Lower leg skin (tissue), 3 donors: ENCODE results near the gene ATP13A5.

Experiments used
- POLR2A ChIP-seq, 2 donors: fragments of 450-650 bp; IDR thresholded peaks; one replicate each; pipeline ENCODE4 v1.6.1; 2016 to 2017; ENCODE audit warnings: antibody characterized with exemption in 2 of 2, mild to moderate bottlenecking in 1 of 2, moderate library complexity in 1 of 2
- TF ChIP-seq, protein P1 (sequence below), 3 donors: fragments of 450-650 bp; IDR thresholded peaks; one replicate each; pipeline ENCODE4 v1.5.1; 2016; ENCODE audit warnings: antibody characterized with exemption in 3 of 3, mild to moderate bottlenecking in 3 of 3, moderate library complexity in 2 of 3

DNA sequence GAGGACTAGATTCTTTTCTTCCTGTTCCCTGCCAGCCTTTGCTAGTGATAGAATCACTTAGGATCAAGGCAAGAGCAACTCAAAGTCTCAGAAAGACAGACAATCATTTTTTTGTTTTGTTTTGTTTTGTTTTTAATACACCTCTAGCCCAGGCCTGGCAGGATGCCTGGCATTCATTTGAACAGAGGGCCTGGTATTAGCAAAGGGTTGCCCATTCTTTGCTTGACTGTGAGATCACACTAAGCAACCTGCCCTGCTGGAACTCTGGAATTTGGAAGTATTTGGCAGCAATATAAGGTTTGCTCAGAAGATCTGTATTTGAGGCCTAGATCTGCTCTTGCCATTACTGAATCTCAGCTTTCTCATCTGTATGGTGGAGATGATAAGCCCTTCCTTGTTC lies 21.8 kb upstream of the ATP13A5 start:
- TF ChIP-seq, protein P1, sequence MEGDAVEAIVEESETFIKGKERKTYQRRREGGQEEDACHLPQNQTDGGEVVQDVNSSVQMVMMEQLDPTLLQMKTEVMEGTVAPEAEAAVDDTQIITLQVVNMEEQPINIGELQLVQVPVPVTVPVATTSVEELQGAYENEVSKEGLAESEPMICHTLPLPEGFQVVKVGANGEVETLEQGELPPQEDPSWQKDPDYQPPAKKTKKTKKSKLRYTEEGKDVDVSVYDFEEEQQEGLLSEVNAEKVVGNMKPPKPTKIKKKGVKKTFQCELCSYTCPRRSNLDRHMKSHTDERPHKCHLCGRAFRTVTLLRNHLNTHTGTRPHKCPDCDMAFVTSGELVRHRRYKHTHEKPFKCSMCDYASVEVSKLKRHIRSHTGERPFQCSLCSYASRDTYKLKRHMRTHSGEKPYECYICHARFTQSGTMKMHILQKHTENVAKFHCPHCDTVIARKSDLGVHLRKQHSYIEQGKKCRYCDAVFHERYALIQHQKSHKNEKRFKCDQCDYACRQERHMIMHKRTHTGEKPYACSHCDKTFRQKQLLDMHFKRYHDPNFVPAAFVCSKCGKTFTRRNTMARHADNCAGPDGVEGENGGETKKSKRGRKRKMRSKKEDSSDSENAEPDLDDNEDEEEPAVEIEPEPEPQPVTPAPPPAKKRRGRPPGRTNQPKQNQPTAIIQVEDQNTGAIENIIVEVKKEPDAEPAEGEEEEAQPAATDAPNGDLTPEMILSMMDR (IDR thresholded peaks at IDR 0.05): no peak
- TF ChIP-seq POLR2A (IDR thresholded peaks at IDR 0.05): no peak
